ENCODE data around the gene STARD13.

GRCh38 chr13:33109801-33110200 is 175.8 kb downstream of the STARD13 start:
- peak; percentile 34 for TF ChIP-seq CTCF (IDR thresholded peaks at IDR 0.05)
- no peak for TF ChIP-seq ZFX (IDR thresholded peaks at IDR 0.05; ENCODE audit: borderline replicate concordance)
